MG63 (cell line): ENCODE measurements around the gene MEF2A. TPM values are rescaled to one million over a fixed set of nuclear protein-coding genes. Genes with fewer than 3 reads are reported as not detected.

Experiments
- DNase-seq: peaks from one replicate; pipeline ENCODE4 v3.0.0-alpha.2; 2020
- H3K27me3 ChIP-seq: fragments of 250-450 bp; sonication (Bioruptor Pico); 2 replicates; pipeline ENCODE4 v1.5.1; 2020; ENCODE audit warnings: mild to moderate bottlenecking, moderate library complexity
- H3K36me3 ChIP-seq: fragments of 250-450 bp; sonication (Bioruptor Pico); 2 replicates; pipeline ENCODE4 v1.5.1; 2020; ENCODE audit warnings: mild to moderate bottlenecking, moderate library complexity
- H3K4me3 ChIP-seq: fragments of 250-450 bp; sonication (Bioruptor Pico); 2 replicates; pipeline ENCODE4 v1.5.1; 2020; ENCODE audit warnings: mild to moderate bottlenecking, moderate library complexity
- H3K9me3 ChIP-seq: fragments of 250-450 bp; sonication (Bioruptor Pico); 2 replicates; pipeline ENCODE4 v1.5.1; 2020; ENCODE audit warnings: mild to moderate bottlenecking, moderate library complexity
- total RNA-seq: library from RNA; depleted of rRNA; stranded (reverse); fragments of >200 nt; shearing (Covaris generic); gene quantifications from 2 replicates; pipeline ENCODE4 v1.2.3, GENCODE V29; 2014; ENCODE audit warnings: low replicate concordance

Gene MEF2A
- total RNA-seq, 1 experiment from 2014 or later = 29.1 TPM

DNA sequence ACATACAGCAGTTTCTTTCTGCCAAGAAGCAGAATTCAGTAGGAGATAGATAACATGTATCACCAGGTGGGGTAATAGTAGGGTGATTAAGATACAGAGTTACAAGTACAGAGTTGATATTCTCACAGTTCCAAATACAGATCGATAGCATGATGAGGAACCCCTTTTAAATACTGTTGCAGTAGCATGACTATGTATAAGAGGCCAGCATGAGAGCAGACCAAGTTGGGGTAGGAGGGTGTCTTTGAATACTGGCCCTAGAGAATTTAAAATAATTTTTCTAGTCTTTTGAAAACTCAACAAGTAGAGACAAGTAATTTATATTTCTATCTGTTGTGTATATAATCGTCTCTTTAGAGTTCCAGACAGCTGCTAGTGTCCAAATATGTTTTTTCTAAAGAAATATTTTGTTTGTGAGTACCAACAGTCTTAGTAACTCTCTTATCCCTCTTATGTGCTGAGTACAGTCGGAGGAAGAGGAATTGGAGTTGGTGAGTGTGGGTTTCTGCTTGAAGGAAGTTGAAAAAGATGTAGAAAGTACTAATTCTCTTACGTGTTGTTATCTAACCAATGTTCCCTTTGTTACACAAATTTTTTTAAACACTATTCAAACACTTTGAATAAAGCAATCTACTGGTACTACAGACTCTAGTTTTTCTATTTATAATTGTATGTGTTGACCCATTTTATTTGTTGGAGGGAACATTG, 137.3 kb downstream of the MEF2A start:
- DNase-seq = no peak
- no peaks in the 10 kb centered on the region for H3K27me3 ChIP-seq
- no peaks in the 10 kb centered on the region for H3K9me3 ChIP-seq
- peaks cover 31% of the 10 kb centered on the region for H3K36me3 ChIP-seq
- no peak overlapping the region for H3K4me3 ChIP-seq

DNA sequence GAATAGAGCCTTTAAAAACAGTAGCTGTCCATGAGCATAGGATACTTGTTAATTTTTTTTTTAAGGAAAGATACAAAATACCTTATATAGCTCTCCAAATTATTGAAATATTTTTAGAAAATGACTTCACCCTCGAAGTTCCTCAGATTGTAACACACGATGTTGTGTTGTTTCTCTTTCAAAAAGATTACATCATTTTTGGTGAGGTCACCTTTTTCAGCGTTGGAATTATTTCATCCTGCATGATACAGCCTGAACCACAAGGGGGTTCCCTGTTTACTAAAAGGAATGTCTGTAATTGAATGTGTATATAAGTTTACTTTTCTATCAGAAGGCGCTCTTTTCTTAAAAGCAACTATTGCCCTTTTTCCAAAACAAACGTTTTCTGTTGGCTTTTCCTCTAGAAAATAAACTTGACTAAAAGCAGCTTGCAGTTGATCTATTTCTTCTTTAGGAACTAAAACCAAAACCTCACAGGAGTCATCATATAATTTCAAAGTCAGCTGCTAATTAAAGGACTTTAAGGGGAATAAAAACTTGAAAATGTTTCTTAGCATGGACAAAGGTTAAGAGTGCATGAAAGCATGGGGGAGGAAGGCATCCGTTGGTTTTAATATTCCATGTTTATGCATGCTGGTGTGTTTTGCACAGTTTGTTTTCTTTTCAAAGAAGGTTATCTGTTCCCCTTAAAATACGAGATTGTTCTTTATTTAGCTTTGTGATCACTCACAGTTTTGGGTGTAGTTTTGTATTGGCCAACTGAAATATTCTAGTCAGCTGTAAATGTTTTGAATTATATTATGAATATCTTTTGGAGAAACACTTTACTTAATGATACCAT, 138.0 kb downstream of the MEF2A start:
- Histone ChIP-seq H3K4me3 (no peak overlapping the region), H3K36me3 (peaks cover 31% of the 10 kb centered on the region), H3K9me3 (no peaks in the 10 kb centered on the region), H3K27me3 (no peaks in the 10 kb centered on the region)
- DNase-seq = no peak

DNA sequence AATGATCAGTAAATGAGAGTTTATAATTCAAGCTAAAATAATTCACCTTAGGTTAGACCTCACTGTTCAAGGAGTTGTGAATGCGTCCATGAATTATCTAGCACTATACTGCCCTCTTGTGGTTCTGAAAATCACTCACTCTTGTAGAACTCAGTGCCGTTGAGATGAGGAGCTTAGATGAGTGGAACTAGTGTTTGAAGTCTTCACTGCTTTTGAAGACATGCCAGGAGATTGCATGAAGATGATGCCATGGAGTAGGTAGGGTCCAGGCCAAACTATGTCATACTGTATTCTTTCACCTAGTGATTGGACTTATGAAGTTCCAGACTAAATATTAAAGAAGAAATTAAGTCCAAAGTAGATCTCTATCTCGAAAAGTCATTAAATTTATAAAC, 138.7 kb downstream of the MEF2A start:
- DNase-seq = peak; percentile 28
- H3K9me3 ChIP-seq = no peaks in the 10 kb centered on the region
- peaks cover 32% of the 10 kb centered on the region for H3K36me3 ChIP-seq
- H3K4me3 ChIP-seq = no peak overlapping the region
- no peaks in the 10 kb centered on the region for H3K27me3 ChIP-seq

DNA sequence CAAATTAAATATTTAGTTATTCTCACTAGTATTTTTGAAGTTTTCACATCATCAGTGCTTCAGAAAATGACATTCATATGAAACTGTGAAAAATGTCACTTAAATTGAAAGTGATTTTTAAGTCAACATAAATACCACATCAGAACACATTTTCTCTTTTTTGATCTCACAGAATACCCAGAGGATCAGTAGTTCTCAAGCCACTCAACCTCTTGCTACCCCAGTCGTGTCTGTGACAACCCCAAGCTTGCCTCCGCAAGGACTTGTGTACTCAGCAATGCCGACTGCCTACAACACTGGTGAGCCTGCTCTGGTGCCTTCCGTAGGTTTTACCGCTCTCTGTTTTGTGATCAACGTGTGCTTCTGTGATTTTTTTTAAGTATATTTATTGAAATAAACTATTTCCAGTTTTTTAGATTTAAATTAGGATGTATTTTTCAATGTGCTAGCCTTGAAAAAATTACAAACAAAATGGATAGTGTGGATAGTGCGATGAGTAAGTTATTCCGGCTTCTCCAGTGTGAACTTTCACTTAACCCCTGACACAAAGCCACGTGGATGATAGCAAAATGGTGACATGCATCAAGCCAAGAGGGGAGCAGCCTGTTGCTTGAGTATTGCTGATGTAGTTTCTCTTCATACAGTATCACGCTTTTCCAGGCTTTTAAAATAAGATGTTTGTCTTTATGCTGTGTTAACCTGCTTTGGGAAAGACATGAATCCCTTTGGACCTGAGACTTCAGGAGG, 140.9 kb downstream of the MEF2A start:
- Histone ChIP-seq H3K36me3 (peaks cover 51% of the 10 kb centered on the region), H3K9me3 (no peaks in the 10 kb centered on the region), H3K27me3 (no peaks in the 10 kb centered on the region), H3K4me3 (no peak overlapping the region)
- DNase-seq = no peak

DNA sequence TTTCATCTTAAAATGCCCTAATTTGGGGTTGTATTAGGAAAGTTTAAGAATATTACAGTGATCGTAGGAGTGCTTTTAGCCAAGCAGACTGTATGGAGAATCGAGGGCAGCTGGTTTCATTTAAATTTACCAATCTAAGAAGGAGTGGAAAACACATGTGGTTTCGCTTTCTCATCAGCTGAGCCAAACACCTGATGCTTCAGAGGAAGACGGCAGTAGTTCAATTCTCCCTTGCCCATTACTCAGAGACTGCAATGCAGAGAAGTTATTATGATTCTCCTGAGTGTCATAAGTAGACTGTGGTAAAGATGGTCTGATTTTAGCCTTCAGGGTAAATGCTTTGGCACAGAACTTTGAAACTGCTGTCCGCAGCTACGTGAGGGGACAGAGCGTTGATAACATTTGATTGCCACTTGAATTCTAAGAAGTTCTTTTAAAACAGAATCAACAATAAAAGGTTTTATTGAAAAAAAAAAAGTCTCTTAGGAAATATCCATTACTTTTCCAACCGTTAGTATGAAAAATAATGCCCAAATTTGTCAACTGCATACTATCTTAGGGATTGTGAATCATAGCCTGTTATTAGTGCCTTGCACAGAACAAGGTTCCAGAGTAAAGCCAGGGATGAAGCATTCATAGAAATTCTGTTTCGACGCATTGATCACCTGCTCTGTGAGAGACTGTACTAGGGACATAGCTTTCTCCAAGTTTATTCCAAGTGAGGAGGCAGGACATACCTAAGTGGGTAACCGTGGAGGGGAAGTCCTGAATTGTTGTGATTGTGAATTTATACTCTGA, 141.9 kb downstream of the MEF2A start:
- H3K36me3 ChIP-seq = peaks cover 56% of the 10 kb centered on the region
- H3K27me3 ChIP-seq = no peaks in the 10 kb centered on the region
- H3K4me3 ChIP-seq = no peak overlapping the region
- no peaks in the 10 kb centered on the region for H3K9me3 ChIP-seq
- no peak for DNase-seq

DNA sequence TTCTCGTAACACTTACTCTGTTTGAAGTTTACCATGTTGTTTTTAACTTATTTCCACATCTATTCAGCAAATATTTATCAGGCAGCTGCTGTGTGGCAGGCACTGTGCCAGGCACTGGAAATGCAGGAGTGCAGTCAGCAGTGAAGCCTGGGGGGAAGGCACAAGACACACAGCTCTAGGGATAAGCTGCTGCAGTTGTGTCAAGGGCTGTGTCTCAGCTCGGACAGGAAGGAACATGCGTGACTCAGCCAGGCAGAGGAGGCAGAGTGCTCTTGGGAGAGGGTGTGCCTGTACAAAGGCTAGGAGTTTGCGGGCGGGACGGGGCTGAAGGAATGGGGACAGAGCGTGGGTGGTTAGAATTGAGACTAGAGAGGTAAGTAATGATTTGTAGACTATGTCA, 142.8 kb downstream of the MEF2A start:
- Histone ChIP-seq H3K27me3 (no peaks in the 10 kb centered on the region), H3K9me3 (no peaks in the 10 kb centered on the region), H3K36me3 (peaks cover 63% of the 10 kb centered on the region), H3K4me3 (no peak overlapping the region)
- DNase-seq = peak; percentile 47

DNA sequence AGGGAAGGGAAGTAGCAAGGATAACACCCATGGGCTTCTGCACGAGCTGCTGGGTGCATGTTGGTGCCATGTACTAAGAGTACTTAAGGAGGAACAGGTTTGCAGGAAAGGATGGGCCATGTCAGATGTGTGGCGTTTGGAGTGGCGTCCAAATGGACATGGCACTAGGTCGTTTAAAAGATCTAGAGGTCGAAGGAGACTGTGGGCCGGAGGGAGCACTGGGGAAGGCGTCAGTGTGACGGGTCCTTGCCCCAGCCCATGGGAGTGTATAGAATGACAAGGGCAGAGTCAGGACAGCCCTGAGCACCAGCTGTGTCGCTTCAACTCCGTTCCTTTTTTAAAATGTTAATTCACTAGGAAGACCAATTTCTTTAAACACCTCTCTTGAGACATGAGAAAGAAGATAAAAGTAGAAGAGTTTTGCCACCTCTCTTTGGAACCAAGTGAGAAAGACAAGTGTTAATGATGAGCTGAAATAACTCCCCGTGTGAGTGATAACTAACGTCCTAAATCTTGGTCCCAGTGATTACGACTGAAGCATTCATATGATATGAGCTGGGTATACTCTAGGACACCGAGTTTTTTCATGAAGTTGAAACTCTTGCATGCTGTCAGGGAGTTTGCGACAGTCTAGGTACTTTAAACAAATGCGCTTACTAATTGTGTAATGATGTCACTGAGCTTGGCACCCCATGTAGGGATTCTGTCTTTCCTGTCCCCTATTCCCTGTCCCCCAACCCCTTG, 143.6 kb downstream of the MEF2A start:
- no peak for DNase-seq
- Histone ChIP-seq H3K36me3 (peaks cover 65% of the 10 kb centered on the region), H3K27me3 (no peaks in the 10 kb centered on the region), H3K4me3 (no peak overlapping the region), H3K9me3 (no peaks in the 10 kb centered on the region)

DNA sequence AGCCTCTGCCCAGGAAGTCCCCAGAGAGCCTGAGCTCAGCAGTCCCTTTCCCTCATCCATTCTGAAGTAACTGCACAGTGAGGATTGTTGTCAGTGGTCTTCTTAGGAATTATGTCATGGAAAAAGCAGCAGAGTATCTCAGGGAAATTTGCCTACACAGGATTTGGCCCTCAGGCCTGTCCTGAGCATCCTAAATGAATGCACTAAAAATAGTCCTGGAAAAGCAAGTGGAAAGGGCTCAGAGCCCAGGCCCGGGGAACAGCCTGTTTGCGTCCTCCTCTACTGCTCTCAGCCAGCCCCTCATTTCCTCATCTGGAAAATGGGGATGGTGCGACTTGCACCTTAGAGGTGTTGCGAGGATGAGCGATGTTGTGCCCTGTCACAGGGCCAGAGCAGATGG, 145.8 kb downstream of the MEF2A start:
- Histone ChIP-seq H3K36me3 (peaks cover 75% of the 10 kb centered on the region), H3K9me3 (no peaks in the 10 kb centered on the region), H3K27me3 (no peaks in the 10 kb centered on the region), H3K4me3 (no peak overlapping the region)
- no peak for DNase-seq

DNA sequence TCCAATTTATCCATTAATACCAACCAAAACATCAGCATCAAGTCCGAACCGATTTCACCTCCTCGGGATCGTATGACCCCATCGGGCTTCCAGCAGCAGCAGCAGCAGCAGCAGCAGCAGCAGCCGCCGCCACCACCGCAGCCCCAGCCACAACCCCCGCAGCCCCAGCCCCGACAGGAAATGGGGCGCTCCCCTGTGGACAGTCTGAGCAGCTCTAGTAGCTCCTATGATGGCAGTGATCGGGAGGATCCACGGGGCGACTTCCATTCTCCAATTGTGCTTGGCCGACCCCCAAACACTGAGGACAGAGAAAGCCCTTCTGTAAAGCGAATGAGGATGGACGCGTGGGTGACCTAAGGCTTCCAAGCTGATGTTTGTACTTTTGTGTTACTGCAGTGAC, 146.6 kb downstream of the MEF2A start:
- peaks cover 75% of the 10 kb centered on the region for H3K36me3 ChIP-seq
- DNase-seq = no peak
- no peaks in the 10 kb centered on the region for H3K27me3 ChIP-seq
- H3K9me3 ChIP-seq = no peaks in the 10 kb centered on the region
- H3K4me3 ChIP-seq = no peak overlapping the region

DNA sequence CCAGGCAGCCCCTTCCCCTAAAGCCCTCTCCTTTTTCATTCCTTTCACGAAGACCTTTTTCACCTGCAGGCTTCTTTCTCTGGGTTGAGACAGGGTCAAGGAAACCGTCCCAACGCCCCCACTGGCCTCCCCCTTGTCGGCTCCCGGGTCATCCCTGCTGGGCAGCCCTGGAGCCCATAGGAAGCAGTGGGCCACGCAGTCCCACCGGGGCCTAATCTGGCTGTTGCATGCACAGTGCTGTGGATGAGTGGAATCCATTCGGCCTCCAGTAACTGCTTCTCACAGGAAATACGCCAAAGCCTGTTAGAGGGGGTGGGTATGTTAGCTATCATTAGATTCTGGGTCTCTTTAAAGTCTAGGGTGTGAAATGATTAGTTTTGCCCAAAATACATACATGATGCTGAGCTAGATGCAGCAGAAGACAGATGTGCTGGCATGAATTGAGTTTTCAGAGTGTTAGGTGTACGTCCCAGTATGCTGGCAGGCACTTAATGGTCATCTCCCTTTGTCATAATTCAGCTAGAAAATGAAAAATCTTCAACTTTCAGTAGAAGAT, 150.8 kb downstream of the MEF2A start:
- H3K36me3 ChIP-seq = peaks cover 65% of the 10 kb centered on the region
- no peaks in the 10 kb centered on the region for H3K9me3 ChIP-seq
- no peaks in the 10 kb centered on the region for H3K27me3 ChIP-seq
- DNase-seq = no peak
- H3K4me3 ChIP-seq = no peak overlapping the region

DNA sequence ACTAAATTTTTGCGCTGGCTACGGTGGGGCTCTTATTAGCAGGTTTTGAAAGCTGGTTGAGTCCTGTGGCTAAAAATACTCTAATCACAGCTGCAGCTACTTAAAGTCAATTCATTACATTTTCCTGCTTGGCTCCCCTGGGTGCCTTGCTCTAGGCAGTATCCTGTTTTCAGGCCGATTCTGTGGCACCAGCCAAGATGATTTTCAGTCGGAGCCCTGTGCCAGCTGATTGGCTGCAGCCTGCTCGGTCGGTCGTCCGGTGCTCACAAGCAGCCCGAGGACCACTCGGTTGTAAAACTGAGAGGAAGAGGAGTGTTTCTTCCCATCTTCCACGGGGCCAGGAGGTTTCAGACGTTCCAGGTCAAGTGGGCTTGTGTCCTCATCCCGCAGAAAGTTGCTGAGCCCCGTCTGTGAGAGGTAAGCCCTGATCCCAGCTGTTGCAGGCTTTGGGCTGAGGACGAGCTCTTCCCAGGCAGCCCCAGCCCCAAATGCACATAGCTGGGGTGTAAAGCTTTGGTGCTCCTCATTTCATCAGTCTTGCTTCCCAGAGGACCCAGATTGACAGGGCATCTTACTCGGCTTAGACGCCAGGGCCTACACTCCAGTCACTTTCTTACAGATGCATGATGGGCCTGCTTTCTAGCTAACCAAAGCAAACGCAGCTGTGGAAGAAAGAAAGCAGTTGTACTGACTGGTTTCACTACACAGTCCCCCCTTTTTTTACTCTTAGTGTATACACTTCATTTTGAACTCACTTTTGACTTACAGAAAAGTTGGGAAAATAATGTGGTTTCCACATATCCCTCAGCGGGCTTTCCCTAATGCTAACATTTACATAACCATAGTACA, 151.6 kb downstream of the MEF2A start:
- no peak for DNase-seq
- Histone ChIP-seq H3K36me3 (peaks cover 61% of the 10 kb centered on the region), H3K4me3 (no peak overlapping the region), H3K27me3 (no peaks in the 10 kb centered on the region), H3K9me3 (no peaks in the 10 kb centered on the region)

DNA sequence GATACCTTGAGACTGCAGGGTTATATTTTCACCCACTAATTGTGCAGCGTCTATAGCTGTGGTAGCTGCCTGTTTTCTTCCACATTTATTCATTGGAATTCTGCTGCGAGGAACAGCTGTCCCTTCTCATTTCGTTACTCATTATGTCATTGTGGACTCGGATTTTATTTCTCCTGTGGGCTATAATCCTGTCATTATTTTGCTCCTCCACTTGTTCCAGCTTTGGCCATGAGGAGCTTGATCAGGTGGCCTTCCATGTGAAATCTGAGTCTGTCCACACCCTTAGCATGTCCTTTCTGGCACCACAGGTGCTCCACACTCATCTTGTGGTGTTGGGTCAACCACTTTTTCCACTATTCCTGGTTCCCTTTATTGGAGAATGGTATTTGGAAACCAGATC, 152.6 kb downstream of the MEF2A start:
- no peak for DNase-seq
- Histone ChIP-seq H3K9me3 (no peaks in the 10 kb centered on the region), H3K27me3 (no peaks in the 10 kb centered on the region), H3K4me3 (no peak overlapping the region), H3K36me3 (peaks cover 51% of the 10 kb centered on the region)

DNA sequence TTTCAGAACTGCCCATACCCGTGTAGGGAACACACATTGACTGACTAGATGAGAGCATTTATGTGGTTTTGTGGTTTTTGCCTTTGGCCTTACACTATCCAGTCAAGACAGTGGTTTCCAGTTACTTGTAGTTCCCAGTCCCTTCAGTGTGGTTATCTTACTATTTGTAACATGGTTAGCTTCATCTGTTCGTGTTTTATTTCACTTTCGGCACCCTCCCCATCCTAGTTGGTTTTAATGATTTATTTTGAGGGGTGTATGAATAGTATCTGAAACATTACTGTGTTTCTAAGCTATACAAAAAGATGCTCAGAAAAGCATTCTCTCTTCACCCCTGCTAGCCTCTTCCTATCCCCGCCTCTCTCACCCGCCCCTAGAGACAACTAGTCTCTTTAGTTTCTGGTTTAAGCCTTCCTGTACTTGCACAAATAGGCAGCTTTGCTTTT, 153.3 kb downstream of the MEF2A start:
- Histone ChIP-seq H3K4me3 (no peak overlapping the region), H3K36me3 (peaks cover 51% of the 10 kb centered on the region), H3K27me3 (no peaks in the 10 kb centered on the region), H3K9me3 (no peaks in the 10 kb centered on the region)
- DNase-seq = no peak

DNA sequence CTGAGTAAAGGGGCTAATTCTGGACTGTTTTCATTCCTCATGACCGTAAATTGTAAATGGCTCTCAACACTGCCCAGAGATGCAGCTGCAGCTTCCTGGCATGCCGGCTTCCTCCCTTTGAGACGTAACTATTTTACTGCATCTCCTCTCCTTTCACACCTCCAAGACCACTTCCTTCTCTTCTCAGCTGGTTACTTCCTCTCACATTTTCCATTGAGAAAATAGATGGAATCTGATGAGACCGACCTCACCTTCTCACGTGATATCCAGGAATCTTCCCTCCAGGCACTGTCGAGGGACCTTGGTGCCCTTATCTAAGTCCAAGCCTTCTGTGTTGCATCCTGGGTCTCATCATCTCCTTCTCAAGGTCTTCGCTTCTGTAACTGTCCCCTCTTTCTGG, 154.7 kb downstream of the MEF2A start:
- no peaks in the 10 kb centered on the region for H3K9me3 ChIP-seq
- H3K36me3 ChIP-seq = peaks cover 39% of the 10 kb centered on the region
- H3K4me3 ChIP-seq = no peak overlapping the region
- H3K27me3 ChIP-seq = no peaks in the 10 kb centered on the region
- DNase-seq = no peak
